HG03521 (cell line): Measurements from ENCODE around the gene ITGA3.
"Not testable (repeated sequence)": the region's sequence is repeated elsewhere in the genome, so short reads cannot be mapped to it uniquely, and the experiment has no call there.

Experiments used
- ATAC-seq: cut with Tn5 transposase; IDR thresholded peaks from one replicate; pipeline ENCODE4 v1.9.1; 2021; ENCODE audit warnings: mild to moderate bottlenecking, moderate library complexity; ENCODE audit not compliant: unreplicated experiment

Gene ITGA3

DNA sequence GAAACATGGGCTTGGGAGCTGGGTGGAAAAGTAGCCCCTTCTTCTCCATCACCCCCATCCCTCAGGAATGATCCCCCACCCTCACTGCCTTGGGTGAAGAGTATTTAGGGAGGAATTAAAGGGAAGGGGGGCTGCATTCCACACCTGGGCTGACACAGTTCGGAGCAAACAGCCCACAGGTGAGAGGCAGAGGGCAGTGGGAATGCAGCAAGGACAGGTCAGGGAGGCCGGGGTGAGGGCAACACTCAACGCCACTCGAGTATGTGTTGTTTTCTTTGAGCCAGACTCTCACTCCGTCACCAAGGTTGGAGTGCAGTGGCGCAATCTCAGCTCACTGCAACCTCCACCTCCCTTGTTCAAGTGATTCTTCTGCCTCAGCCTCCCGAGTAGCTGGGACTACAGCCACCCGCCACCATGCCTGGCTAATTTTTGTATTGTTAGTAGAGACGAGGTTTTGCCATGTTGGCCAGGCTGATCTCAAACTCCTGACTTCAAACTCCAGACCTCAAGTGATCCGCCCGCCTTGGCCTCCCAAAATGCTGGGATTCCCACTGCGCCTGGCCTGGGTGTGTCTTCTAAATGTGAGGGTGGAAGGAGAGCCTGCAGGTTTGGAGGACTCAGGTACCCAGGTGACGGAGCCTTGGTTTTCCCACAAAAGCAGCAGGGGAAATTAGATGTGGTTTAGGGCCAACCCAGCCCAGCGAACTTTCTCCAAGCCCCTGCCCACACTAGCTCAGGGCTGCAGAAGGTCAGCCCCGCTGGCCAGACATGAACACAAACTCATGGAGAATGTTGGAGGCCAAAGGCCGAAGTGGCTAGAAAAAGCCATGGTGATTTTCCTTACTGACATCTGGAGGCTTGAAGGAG, 21.2 kb upstream of the ITGA3 start:
- no peak for ATAC-seq

DNA sequence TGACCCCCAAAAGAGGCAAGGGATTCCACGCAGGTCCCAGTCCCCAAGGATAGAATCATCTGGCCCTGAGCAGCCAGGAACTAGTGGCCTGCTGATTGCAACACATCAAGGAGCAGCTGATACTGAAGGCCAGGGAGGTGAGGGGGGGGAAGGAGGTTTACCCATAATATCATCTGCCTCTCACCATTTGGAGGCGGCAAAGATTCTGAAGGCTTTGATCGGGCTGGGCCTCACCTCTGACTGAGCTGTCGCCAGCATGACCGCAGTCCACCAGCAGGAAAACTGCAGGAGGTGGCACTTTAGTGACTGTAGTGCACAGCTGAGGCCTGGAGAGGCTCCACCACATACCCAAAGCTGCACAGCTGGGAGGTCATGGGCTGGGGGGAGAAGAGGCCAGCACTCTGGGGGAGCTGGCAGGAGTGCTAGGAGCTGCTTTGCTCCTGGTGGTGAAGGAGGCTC, 20.5 kb upstream of the ITGA3 start:
- no peak for ATAC-seq

DNA sequence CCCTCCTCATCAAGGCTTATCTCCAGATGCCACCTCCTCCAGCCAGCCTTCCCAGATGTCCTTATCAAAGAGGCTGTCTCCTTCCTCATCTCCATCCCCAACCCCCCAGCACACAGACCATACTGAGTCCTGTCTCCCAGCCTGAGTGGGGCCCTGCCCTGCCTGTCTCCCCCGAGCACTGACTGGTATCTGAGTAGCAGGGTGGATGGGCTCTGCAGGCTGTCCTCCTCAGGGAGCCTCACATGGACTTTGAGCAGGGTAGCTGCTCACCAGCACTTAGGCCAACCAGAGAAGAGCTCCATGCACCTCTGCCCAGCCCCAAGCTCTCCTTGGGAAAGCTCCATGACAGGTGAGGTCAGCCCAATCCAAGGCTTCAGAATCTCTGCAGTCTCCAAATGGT, 20.0 kb upstream of the ITGA3 start:
- no peak for ATAC-seq

DNA sequence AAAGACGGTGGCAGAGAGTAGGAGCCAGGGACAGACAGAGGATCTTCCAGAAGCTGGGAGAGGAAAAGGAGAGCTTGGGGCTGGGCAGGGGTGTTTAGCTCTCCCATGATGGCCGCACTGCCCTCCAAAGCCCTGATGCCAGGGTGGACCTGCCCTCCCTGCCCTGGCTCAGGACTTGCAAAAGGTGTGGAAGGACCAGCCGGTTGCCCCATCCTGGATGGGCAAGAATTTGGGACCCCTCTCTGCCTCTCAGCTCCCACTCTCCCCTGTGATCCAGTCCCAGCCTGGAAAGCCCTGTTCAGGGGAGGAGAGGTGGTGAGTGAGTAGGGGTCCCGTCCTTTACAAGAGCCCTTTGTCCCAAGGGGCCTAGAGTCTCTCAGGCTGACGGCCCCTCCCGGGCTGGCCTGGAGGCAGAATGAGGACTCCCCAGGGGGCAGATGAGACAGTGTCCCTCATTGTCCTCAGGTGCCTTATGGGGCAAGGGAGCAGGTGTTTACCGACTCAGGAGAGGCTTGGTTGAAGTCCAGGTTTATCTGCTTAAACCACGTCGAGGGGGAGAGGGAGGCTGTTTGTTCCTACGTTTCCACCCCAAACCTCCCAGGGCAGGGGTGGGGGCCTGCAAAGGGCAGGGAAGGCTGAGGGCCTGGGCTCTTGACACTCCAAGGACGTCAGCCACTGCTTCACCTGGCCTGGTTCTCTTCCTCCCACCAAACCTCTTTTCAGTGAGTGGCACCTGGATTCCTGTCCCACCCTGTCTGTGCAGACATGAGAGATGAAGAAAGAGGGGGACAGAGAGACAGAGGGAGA, 19.3 kb upstream of the ITGA3 start:
- ATAC-seq, result no peak

DNA sequence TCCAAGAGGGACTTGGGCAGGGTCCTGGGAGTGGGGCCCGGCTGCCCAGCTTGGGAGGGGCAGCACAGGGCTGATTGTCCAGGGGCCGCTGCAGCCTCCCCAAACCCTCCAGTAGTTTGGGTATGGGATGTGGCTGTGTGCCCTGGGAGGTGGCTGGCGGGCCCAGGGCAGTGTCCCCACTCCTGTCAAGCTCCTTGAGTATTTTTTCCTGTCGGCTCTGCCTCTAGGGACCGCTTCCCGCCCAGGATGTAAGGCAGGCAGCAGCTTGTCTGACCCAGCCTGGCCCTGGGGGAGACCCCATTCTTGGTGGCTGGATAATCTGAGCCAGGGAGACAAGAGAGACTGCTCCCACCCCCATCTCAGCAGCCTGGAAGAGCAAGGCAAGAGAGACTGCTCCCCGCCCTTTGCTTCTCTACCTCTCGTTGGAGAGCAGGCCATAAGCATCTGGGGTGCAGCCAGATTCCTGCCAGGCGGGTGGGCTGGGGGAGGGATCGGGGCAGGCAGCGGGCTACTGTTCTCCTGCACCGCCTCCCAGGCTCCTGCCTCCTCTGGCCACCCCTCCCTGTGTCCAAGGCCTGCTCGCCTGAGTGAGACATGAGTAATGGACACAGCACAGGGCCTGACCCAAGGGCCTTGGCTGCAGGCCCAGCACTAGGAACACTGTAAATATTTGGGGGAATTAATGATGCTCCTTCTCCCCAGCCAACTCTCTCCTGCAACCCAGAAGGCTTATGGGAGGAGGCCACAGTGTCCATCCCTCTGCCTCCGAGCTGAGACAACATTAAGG, 18.4 kb upstream of the ITGA3 start:
- no peak for ATAC-seq

DNA sequence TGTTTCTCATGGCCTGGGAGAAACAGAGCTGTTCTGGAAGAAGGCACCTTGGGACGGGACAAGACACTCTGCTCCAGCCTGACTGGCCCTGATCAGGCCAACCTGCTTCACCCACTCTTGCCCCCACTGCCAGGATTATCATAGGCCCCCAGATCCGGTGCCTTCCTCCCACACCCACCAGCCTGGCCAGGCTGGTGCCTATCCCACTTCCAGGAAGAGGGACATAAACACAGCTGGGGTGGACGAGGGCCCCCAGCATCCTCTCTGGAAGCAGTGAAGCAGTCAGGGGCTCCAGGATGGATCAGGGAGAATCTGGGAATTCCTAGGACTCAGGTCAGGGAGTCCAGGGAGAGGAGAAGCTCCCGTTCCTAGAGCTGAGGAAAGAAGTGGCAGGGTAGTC, 16.9 kb upstream of the ITGA3 start:
- no peak for ATAC-seq

DNA sequence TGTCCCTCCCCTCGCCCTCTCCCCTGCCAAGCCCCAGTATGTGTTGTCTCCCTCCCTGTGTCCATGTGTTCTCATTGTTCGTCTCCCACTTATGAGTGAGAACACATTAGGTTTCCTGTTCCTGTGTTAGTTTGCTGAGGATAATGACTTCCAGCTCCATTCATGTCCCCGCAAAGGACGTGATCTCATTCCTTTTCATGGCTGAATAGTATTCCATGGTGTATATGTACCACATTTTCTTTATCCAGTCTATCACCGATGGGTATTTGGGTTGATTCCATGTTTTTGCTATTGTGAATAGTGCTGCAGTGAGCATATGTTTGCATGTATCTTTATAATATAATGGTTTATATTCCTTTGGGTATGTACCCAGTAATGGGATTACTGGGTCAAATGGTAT, 15.4 kb upstream of the ITGA3 start:
- ATAC-seq, result not testable (repeated sequence)

DNA sequence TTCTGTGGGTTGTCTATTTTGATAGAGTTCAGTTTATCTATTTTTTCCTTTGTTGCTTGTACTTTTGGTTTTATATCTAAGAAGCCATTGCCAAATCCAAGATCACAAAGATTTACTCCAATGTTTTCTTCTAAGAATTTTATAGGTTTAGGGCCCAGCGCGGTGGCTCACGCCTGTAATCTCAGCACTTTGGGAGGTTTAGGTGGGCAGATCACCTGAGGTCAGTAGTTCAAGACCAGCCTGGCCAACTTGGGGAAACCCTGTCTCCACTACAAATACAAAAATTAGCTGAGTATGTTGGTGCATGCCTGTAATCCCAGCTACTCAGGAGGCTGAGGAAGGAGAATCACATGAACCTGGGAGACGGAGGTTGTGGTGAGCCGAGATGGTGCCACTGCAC, 13.7 kb upstream of the ITGA3 start:
- ATAC-seq, result no peak

DNA sequence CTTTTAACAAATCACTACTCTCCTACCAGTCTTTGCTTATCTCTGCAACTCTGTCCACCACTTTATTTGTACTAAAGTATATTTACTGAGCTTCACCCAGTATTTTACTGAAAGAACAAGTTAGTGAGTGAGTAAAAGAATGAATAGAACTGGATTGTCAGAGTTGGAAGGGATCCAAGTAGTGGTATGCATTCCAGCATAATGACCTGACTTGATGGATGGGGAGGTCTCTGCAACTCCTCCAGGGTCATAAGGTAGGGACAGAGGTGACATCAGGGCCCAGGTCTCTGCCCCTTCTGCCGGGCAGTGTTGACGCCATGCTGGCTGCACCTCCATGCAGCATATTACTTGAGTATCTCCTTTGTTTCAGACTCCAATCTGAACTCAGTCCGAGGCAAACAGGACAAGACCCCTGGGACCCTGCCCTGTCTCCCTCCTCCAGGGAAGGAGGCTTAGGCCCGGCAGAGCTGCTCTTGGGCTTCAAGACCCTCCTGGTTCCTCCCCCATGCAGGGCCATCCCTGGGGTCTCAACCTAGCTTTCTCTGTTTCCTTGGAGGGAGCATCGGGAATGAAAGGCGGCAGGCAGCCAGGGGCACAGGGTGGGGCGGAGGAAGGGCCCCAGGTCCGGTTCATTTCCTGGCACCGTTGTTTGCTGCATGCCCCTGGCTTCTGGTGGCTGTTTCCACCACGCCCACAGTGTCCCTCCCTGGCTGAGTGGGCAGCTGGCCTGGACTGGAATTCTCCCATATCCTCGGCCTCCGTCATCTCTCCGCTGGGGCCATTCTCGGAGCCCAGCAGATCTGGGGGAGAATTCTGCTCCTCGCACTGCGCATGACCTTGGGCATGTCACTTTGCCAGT, 12.4 kb upstream of the ITGA3 start:
- ATAC-seq, result no peak

DNA sequence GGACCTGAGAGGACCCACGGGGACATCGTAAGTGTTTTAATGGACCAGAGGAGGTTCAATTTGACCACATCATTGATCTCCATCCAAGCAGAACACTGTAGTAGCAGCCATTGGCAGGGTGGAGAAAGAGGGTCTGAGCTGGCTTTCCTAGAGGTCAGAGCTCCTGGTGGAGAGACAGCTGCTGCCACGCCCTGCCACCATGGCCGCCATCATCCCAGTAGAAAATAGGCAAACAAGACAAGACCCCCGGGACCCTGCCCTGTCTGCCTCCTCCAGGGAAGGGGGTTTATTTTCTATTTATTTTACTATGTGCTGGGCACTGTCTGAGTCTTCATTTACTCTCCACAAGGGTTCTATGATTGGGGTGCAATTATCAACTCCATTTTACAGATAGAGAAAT, 11.4 kb upstream of the ITGA3 start:
- ATAC-seq, result no peak

DNA sequence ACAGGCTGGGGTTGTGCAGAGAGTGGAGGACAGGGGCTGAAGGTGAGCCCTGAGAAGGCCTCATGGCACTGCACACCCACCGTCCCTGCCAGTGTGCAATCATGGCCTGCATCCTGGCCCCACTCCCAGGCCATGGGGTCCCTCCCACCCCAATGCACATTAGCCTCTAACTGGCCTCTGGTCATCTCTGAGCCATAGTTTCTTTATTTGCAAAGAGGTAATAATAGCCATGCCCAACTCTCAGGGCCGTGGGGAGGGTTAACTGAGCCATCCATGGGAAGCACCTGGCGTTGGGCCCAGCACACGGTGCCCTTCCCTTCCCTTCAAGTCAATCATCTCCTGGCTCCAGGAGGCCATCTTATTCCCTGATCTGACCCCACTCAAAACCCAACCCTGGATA, 10.8 kb upstream of the ITGA3 start:
- ATAC-seq, result no peak

DNA sequence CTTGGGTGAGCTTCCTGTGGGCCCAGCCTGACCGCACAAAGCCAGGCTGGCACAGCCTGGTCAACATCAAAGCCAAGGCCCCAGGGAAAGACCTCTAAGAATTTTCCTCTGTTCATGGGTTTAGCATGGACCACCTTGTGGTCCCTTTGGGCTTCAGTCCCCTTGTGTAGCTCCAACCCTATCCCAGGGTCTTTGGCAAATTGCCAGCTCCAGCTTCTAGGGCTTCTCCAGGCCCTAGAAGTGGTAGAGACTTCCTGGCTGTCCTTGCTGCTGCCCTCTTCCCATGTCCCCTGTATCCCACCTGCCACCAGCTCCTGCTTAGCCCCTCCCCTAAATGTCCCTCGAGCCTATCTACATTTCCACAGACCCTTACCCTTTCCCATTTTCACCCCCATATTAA, 9.7 kb upstream of the ITGA3 start:
- ATAC-seq, result no peak

DNA sequence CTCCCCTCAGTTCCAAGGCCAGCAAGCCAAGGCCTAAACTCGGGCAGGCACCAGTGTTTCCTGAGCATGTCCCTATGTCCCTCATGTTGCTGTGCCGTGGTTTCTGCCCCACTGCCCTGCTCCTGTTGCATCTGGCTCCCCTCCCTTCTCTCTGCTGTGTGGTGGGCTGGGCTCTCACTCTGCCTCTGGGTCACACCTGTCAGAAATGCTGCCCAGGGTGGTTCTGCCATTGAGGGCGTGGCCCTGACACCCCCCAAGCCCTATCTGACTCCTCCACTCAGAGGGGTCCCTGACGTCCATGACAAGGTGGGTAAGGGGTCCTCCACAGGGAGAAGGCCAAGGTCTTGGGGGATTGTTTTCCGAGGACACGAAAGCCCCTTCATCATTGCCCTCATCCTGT, 9.2 kb upstream of the ITGA3 start:
- ATAC-seq, result no peak

DNA sequence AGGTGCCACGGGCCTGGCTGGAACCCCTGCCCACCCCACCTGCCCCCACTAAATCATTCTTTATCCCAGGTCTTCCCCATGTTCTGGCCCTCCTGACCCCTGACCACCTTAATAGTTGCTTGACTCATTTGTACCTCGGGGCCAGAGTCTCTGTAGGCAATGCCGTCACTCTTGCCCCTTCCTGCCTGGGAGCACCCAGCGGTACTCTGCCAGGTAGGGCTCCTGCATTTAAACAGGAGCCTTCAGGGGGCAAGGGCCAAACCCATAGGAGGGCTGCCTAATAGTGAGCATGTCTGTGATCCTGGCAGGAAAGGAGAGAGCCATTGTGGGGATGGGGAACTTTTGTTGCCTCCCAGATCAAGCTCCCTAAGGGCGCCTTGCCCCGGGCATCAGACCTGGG, 8.8 kb upstream of the ITGA3 start:
- no peak for ATAC-seq

DNA sequence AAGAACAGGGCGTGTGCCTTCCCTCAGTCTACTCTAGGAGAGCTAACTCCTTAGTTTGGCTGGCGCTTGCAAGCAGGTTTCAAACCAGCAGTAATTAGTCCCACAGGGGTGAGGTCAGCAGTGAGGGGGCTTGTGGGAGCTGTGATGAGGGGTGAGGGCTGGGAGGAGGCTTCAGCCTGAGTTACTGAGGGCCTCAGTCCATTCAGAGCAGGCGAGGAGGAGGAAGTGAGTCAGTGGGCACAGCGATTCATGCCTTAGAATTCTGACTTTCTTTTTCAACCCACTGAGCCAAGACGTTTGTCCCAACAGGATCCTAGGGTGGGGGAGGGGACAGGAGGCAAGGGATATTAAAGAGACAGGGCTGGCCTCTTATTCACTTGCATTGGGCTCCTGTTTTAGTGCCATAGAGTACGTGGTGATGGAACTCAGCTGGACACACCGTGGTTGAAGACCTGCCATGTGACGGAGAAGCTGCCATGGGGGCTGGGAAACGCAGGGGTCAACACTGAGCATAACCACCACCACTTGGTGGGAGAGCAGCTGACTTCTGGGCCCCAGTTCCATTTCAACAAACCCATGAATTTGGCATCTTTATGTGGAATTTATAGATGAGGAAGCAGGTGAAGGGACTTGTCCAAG, 8.3 kb upstream of the ITGA3 start:
- no peak for ATAC-seq

DNA sequence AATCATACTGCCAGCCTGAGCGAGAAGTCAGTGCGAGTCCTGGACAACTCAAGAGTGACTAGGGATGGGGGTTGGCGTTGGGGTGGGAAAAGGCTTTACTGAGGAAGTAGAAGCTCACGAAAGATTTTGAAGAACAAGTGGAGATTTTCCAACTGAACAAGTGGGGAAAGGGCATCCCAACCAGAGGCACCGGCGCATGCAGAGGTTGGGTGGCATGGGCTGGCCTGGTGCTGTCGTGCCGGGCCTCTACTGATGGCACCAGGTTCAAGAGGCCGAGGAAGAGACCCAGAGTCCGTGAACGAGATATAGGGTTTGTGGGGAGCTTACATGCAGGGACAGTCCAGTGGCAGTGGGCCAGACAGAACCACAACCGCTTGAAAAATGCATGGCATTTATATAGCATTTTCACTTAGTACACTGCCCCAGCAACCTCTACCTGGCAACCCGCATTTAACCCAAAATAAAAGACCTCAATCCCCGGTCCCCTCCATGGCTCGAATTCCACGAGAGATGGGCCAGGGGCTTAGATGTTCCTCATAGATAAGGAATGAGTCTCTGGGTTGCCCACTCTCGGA, 7.7 kb upstream of the ITGA3 start:
- ATAC-seq, result no peak

DNA sequence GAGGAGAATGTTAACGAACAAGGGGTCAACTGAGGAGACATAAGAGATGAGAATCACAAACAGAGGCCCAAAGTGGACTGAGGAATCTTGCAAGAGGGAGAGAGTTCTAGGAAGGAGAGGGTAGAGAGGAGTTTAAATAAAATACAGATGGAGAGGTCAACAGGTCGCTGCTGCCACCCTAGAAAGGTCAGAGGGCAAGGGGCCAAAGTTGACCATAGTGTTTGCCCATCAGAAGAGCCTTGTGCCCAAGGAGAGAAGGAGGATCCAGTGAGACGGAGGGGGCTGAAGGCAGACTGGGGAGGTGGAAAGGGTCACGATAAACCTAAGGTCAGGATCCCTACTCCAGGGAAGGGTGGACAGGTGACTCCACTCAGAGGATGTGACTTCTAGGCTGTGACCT, 6.9 kb upstream of the ITGA3 start:
- ATAC-seq, result no peak

DNA sequence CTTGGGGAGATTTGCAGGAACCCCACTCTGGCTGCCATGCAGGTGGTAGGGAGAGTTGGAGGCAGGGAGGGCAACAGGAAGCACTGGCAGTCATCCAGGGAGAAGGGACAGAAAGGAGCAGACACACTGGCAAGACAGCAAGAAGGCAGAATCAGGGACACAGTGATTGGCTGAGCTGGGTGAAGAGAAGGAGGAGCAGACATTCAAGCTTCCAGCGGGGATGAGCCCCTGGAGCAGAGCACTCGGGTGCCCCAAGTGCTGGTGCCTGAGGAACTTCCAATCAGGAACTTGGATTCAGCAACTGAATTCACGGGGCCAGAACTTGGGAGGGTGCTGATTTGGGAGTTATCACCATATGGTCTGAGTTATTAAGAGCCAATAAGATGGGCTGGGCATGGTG, 6.3 kb upstream of the ITGA3 start:
- ATAC-seq, result no peak

DNA sequence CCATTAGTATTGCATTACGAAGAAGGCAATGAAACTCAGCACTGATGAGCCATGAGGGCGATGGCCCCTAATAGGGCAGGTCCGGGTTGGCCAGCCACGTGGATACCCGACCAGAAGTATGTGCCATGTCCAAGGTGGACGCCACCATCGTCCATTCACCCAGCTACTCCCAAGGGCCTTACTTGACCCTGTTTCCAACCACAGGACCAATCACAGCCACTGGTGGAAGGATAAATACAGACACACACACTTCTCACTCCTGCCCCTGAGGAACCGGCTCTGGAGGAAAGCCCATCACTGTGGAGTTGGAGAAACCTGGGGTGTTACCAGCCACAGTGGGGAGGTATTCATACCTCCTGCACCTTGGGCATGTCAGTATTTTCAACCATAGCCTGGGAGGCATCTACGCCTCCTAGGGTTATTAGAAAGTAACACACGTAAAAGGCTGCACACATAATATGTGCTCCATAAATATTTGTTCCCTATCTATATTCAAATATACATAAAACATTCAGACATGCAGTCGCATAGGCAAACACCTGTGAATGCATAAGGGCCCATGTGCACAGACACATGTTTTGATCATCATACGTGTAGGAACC, 5.4 kb upstream of the ITGA3 start:
- no peak for ATAC-seq
